ENCODE measurements around the gene CUX1. TPM values are rescaled to one million over a fixed set of nuclear protein-coding genes. Genes with fewer than 3 reads are reported as not detected.

CUX1 gene
- total RNA-seq, 1 experiment from 2014 or later = 53.5 TPM

DNA sequence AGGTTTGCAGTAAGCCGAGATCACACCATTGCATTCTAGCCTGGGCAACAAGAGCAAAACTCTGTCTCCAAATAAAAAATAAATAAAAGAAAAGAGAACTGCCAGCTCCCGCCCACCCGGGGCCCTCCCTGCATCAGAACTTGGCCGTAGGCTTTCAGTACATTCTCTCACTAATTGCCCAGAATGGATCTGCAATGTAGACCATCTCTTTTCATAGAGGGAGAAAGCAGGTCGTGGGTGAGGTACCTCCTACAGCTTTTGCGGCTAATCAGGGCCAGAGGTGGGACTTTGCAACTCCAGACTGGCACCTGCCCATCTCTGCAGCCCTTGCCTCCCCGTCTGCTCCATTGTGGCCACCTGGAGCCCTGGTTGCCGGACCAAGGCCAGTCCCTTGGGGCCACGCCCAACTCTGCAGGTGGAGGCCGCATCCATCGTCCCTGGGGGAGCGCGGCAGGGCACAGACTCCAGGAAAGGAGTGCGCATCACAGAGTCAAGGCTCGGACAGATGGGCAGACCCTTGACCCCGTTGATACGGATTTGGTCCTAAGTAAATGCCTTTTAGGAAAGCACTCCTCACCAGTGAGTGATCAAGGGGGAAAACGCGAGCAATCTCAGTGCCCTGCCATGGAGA, 290.2 kb downstream of the CUX1 start:
- Histone ChIP-seq H4K5ac (ENCODE audit: insufficient read length, low read depth, low read length) (no peak overlapping the region), H3K14ac (ENCODE audit: insufficient read depth, low read length) (no peak overlapping the region), H2BK120ac (ENCODE audit: low read depth, low read length, poor library complexity, severe bottlenecking) (no peak overlapping the region), H3K79me2 (ENCODE audit: insufficient read depth, low read length) (no peaks in the 10 kb centered on the region), H4K20me1 (ENCODE audit: control insufficient read depth, insufficient read depth, insufficient read length) (no peaks in the 10 kb centered on the region), H4K8ac (replicated peaks; ENCODE audit: insufficient read length, low read depth, low read length) (no peak overlapping the region), H3K9me3 (ENCODE audit: control insufficient read depth, low read depth, low read length) (no peaks in the 10 kb centered on the region), H3K56ac (ENCODE audit: insufficient read length, low read depth, low read length) (no peak overlapping the region), H3K9ac (ENCODE audit: extremely low read depth, insufficient read length, low read length) (no peak overlapping the region), H3K27me3 (ENCODE audit: insufficient read depth, low read length) (no peaks in the 10 kb centered on the region), H2AFZ (ENCODE audit: low read length) (no peak overlapping the region), H3K79me1 (ENCODE audit: insufficient read depth, low read depth, low read length, poor library complexity, severe bottlenecking) (no peaks in the 10 kb centered on the region), H4K91ac (ENCODE audit: insufficient read length, low read depth, low read length) (no peak overlapping the region), H3K4me1 (ENCODE audit: insufficient read depth, low read length) (no peaks in the 10 kb centered on the region), H2BK5ac (ENCODE audit: insufficient read length, low read length) (no peak overlapping the region), H3K18ac (ENCODE audit: insufficient read length, low read depth, low read length) (no peak overlapping the region), H2AK5ac (ENCODE audit: insufficient read length, low read length) (no peak overlapping the region), H3K23me2 (ENCODE audit: insufficient read length, low read depth, low read length, poor library complexity, severe bottlenecking) (no peaks in the 10 kb centered on the region), H3K4me2 (ENCODE audit: insufficient read depth, insufficient read length, low read length) (no peak overlapping the region), H2BK12ac (ENCODE audit: insufficient read length, low read depth, low read length) (no peak overlapping the region), H2BK20ac (ENCODE audit: low read depth, low read length, poor library complexity, severe bottlenecking) (no peak overlapping the region), H3T11ph (ENCODE audit: low read length) (no peak overlapping the region), H3K23ac (ENCODE audit: insufficient read length, low read depth, low read length) (no peak overlapping the region), H3K4ac (ENCODE audit: low read depth, low read length) (no peak overlapping the region), H3K27ac (ENCODE audit: insufficient read length, low read depth, low read length) (no peak overlapping the region), H2BK15ac (ENCODE audit: low read depth, low read length) (no peak overlapping the region)
- no peak for DNase-seq
- 0 out of 7 replicates have a peak overlapping the region, but pooled peaks of 1 of the 3 experiments have one; percentile 36 for H3K27ac Mint-ChIP-seq
- no CpG with 5 or more reads among the region's 19 CpGs for WGBS (ENCODE audit: extremely low coverage, insufficient read length, low lambda C conversion rate)
- H3K36me3 Mint-ChIP-seq (ENCODE audit: insufficient read depth in 1 of 3, low read depth in 3 of 3) = peaks cover 16 to 49% (median 25%) of the 10 kb centered on the region in 3 experiments; a peak in 6 of 7 replicates
- H3K27me3 Mint-ChIP-seq (ENCODE audit: low read depth) = no peaks in the 10 kb centered on the region; the same call in 1 of the 2 replicates
- peaks cover 12 to 17% of the 10 kb centered on the region in 2 experiments for H3K4me1 Mint-ChIP-seq
- no peak overlapping the region for H3K4me3 Mint-ChIP-seq
- no peak for TF ChIP-seq CTCF (conservative IDR thresholded peaks at IDR 0.05)
- H3K9me3 Mint-ChIP-seq = no peaks in the 10 kb centered on the region

Data from H9 (cell line).